Activated T-cell treated with anti-CD3 and anti-CD28 coated beads for 24 hours (primary cell): ENCODE measurements around the gene GAS2L1.

Experiments
- DNase-seq: peaks from one replicate; pipeline ENCODE4 v3.0.0-alpha.2; 2020; ENCODE audit warnings: low read depth

GAS2L1 gene

DNA sequence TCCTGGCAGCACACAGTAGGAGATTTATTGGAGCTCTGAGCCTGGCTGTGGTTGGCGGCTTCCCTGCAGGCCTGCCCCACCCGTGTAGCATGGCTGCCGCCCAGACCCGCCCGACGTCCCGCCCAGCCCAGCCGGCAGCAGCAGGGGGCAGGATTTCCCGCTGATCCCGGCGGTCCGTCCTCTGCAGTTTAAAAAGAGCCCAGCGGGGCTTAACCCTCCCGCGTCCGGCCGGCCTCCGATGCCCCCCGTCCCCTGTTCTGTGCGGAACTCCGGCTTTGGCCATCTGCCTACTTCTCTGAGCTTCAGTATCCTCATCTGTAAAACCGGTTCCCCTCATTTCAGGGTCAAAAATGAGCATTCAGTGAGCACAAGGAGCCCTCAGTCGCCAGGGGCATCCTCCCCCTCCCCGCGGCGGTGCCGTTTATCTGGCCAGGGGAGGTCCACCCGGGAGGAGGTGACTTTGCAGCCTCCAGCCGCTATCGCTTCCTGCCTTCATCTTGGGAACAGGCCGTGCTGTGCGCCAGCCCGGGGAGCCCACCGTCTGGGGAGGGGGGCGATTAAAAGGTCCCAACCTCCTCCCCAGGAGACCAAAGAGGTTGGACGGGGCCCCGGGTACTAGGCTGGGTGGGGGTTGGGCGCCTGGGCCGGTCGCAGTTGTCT is at the start of gene GAS2L1:
Gene GAS2L1 (plus strand): TSS at position 476 of the 660 bp plus-strand sequence. CDS start 1,456 bp downstream, outside the sequence.
- DNase-seq: peak; percentile 31

DNA sequence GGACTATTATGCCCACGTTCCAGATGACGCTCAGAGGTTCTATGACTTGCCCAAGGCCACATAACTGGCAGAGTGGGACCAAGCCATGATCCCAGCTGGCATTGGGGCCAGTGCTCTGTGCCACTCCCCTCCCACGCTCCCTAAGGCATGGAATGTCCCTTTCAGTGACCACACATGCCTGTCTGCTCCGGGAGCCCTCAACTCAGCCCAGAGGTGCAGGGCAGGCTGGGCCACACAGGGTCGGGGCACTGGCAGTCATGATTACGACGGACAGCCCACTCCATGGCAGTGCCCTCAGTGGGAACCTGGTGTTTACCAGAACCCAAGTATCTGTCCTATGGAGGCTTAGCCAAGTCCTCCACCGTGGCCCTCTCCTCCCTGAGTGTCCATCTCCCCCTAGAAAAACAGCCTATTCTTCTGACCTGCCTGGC is 48.7 kb upstream of the GAS2L1 start:
- no peak for DNase-seq

GRCh38 chr22:29258407-29259252 is 47.8 kb upstream of the GAS2L1 start:
- no peak for DNase-seq

GRCh38 chr22:29259253-29259899 is 47.1 kb upstream of the GAS2L1 start:
- no peak for DNase-seq

DNA sequence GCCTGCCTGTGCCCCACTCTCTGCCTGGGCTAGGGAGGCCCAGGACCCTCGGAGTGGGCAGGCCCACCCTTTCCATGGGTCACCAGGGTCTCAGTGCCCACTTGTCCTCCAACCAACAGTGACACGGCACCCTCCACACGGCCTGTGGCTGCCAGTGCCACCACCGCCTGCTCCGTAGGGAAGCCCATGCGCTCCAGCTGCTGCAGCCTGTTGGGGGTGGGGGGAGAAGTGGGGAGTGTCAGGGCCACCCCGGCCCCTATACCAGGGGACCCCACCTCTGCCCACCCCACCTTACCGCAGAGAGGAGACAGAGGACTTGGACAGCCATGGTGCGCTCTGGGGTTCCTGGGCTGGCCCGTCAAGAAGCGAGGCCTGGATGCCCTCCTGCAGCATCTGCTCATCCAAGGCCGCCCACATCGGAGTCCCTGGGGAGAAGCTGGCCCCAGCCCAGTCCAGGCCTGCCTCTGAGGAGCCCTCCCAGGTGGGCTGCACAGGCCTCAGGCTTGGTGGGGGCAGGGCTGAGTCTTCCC is 46.4 kb upstream of the GAS2L1 start:
- DNase-seq: no peak

DNA sequence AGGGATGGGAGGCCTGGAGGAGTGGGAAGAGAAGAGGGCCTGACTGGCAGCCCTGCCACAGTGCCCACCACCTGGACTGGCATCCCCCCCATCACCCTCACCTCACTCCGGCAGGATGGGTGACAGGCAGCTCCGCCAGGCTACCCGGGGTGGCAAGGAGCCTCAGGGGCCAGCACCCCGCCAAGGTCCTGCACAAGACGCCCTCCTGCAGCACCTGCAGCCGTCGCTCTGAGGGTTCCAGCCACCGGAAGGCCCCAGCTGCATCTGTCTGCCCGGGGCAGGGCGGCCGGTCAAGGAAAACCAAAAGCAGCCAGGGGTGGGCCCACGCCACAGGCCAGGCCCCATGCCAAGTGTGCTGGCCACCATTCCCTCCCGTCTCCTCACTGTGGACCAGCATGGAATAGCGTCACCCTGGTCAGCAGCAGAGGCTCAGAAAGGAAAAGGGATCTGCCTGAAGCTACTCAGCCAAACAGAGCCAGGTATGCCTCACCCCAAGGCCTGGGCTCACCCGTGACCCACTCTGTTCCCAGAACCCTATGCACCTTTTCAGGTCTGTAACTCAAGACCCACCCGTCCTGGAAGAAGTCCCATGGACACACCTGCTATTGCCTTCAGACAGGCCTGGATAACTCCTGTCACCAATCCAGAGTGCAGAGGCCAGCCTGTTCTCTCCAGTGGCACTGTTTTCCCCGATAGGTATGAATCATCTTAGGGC is 45.7 kb upstream of the GAS2L1 start:
- no peak for DNase-seq

GRCh38 chr22:29263791-29264276 is 42.6 kb upstream of the GAS2L1 start:
- DNase-seq: no peak

DNA sequence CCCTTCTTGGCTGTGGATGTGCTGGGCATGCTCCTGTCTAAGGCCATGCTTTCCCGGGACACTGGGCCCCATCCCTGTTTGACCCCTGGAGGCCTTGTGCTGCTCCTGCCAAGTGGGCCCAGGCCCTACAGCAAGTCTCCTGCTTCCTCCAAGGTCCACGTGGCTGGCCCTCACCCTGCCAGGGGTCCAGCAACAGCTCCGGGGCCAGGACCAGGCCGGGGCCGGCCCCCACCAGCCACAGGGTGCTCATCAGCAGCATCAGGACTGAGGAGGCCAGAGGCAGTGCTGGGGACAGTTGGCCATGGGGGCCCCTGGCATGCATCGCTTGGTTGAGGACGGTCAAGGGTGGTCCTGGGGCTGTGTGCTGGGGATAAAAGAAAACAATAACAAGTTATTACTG is 41.1 kb upstream of the GAS2L1 start:
- no peak for DNase-seq

DNA sequence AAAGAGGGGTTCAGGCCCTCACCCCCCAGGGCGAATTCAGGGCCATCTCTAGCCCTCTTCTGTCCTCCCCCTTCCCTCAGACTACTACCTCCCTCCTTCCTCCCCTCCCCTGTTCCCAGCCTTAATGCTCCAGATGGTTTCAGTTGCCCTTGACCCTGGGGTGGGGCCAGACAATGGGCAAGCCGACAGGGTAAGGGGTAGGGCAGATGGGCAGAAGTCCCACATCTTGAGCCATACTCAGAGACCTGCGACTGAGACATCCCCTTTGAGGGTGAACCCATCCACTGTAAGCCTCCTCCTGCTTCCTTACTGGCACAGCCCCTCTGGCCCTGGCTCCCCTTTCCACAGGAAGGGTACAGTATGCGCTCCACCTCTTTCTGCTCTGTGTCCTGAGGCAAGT is 40.5 kb upstream of the GAS2L1 start:
- no peak for DNase-seq

GRCh38 chr22:29266564-29267461 is 39.6 kb upstream of the GAS2L1 start:
- DNase-seq: no peak

GRCh38 chr22:29267462-29267857 is 39.0 kb upstream of the GAS2L1 start:
- DNase-seq: no peak

- peak; percentile 94 for DNase-seq
These were observed 38.5 kb upstream of the GAS2L1 start, which contains the start of the genes EWSR1 and RHBDD3 for GRCh38 chr22:29267858-29268510. Gene EWSR1, plus strand, starts transcription at chr22:29268268. Its CDS starts 69 bp downstream, at chr22:29268337. Gene RHBDD3, minus strand, starts transcription at chr22:29267981. Its CDS starts 2,355 bp downstream, at chr22:29265626.

GRCh38 chr22:29268511-29269229 is 37.8 kb upstream of the GAS2L1 start:
- DNase-seq: peak; percentile 26

GRCh38 chr22:29269230-29269604 is 37.2 kb upstream of the GAS2L1 start:
- no peak for DNase-seq

DNA sequence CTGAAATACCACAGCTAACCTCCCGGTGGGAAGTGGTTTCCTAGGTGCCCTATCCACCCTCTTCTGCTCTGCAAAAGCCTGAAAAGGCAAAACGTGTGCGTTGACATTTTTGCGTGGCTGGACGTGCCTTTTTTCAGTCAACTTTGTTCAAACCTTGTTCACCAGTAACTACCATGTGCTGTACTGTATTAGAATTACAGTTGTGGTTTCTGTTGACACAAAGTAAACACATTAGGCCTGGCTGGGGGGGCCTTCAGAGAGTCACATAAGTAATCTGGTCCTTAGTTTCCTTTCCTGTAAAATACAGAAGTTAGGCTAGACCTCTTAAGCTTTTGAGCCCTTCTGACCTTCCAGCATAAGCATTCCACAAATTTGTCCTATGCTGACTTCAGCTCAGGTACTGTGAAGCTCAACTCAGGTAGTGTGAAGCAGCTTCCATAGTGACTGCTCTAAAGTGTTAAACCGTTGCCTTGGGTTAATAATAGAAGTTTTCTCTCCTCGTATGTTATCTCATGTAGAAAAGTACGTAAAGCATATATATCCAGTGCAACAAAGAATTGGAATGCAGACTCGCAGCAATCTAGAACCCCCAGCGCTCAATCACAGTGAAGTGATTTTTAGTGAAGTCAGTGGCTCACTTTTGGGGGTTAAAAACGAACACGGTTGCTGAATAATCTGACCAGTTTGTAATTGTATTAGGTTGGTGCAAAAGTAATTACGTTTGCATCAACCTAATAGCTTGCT is 36.5 kb upstream of the GAS2L1 start:
- no peak for DNase-seq

GRCh38 chr22:29270475-29271271 is 35.8 kb upstream of the GAS2L1 start:
- DNase-seq: no peak

- no peak for DNase-seq
These were observed 33.8 kb upstream of the GAS2L1 start for GRCh38 chr22:29272624-29273023.

GRCh38 chr22:29275167-29275566 is 31.3 kb upstream of the GAS2L1 start:
- DNase-seq: no peak
